ENCODE data around the gene RPS21. TPM values are rescaled to one million over a fixed set of nuclear protein-coding genes. Genes with fewer than 3 reads are reported as not detected.

The RPS21 gene
- total and polyA plus RNA-seq, 2 of the 13 experiments (the other 11 are each of a cell fraction or from before 2014, with no cell fraction given) = 2,647 to 11,063 TPM

- TF ChIP-seq ZNF160 (CRISPR knock-in tag; IDR thresholded peaks at IDR 0.05) (no peak), KMT2B (CRISPR knock-in tag; IDR thresholded peaks at IDR 0.05) (no peak), STAG1 (CRISPR knock-in tag; IDR thresholded peaks at IDR 0.05) (no peak), JUNB (CRISPR knock-in tag; IDR thresholded peaks at IDR 0.05; ENCODE audit: borderline replicate concordance) (no peak), KDM2A (CRISPR knock-in tag; IDR thresholded peaks at IDR 0.05; ENCODE audit: borderline replicate concordance, low read depth) (no peak), PRDM10 (CRISPR knock-in tag; IDR thresholded peaks at IDR 0.05; ENCODE audit: low read depth) (no peak), ZNF784 (CRISPR knock-in tag; IDR thresholded peaks at IDR 0.05; ENCODE audit: borderline replicate concordance) (no peak; the same call in 1 of the 2 replicates), BRCA1 (CRISPR knock-in tag; IDR thresholded peaks at IDR 0.05) (no peak), SOX13 (IDR thresholded peaks at IDR 0.05) (no peak), SOX13 (CRISPR knock-in tag; conservative IDR thresholded peaks at IDR 0.05 in 1 of 2, IDR thresholded peaks at IDR 0.05 in 1 of 2) (no peak), KLF15 (CRISPR knock-in tag; IDR thresholded peaks at IDR 0.05; ENCODE audit: borderline replicate concordance) (no peak), ZNF33B (CRISPR knock-in tag; IDR thresholded peaks at IDR 0.05) (peak; percentile 85; the same call in 1 of the 2 replicates), MZF1 (CRISPR knock-in tag; IDR thresholded peaks at IDR 0.05; ENCODE audit: borderline replicate concordance) (no peak), U2AF1 (optimal IDR thresholded peaks at IDR 0.05; ENCODE audit: low read depth, low read length) (no peak), TEF (CRISPR knock-in tag; IDR thresholded peaks at IDR 0.05) (no peak), HES4 (CRISPR knock-in tag; IDR thresholded peaks at IDR 0.05; ENCODE audit: borderline replicate concordance) (no peak), MIER3 (CRISPR knock-in tag; IDR thresholded peaks at IDR 0.05; ENCODE audit: borderline replicate concordance) (no peak), JARID2 (CRISPR knock-in tag; IDR thresholded peaks at IDR 0.05; ENCODE audit: insufficient replicate concordance) (no peak), PBX2 (CRISPR knock-in tag; IDR thresholded peaks at IDR 0.05) (no peak), TSC22D2 (CRISPR knock-in tag; IDR thresholded peaks at IDR 0.05; ENCODE audit: borderline replicate concordance) (no peak), ZNF546 (CRISPR knock-in tag; conservative IDR thresholded peaks at IDR 0.05) (no peak), E2F5 (CRISPR knock-in tag; conservative IDR thresholded peaks at IDR 0.05) (no peak), SMARCC2 (IDR thresholded peaks at IDR 0.05) (no peak)
Observed at GRCh38 chr20:62410746-62411478, 24.0 kb downstream of the RPS21 start (continued).

Measured in HepG2 (cell line).